ENCODE measurements around the gene HERC4. TPM values are rescaled to one million over a fixed set of nuclear protein-coding genes. Genes with fewer than 3 reads are reported as not detected.
"Not testable (repeated sequence)": the region's sequence is repeated elsewhere in the genome, so short reads cannot be mapped to it uniquely, and the experiment has no call there.

The HERC4 gene
- total RNA-seq, 2 donors from 2014 or later, result 53.8 to 60.1 TPM

- H3K36me3 ChIP-seq (ENCODE audit: control insufficient read depth, insufficient read depth, low read length), result peaks cover 70% of the 10 kb centered on the region
- H3K4me1 Mint-ChIP-seq, result peaks cover 4% of the 10 kb centered on the region
- H3K9me3 ChIP-seq (ENCODE audit: control insufficient read depth, low read length), result peaks cover 24% of the 10 kb centered on the region
- WGBS, 2 experiments (ENCODE audit: insufficient coverage in 1 of 2, insufficient read length in 1 of 2), result 71 to 88% methylated on average over 1 of the region's 1 CpG
- H3K27ac Mint-ChIP-seq, result no peak overlapping the region
- no peak overlapping the region for H3K27ac ChIP-seq (ENCODE audit: low read depth, low read length)
- H3K27me3 ChIP-seq (ENCODE audit: control insufficient read depth, insufficient read depth, low read length, poor library complexity, severe bottlenecking), result no peaks in the 10 kb centered on the region
- no peak for TF ChIP-seq CTCF (conservative IDR thresholded peaks at IDR 0.05)
- H3K27me3 Mint-ChIP-seq (ENCODE audit: insufficient read depth), result no peaks in the 10 kb centered on the region
- H3K36me3 Mint-ChIP-seq (ENCODE audit: low read depth), result peaks cover 67% of the 10 kb centered on the region
- H3K9me3 Mint-ChIP-seq, result peaks cover 16% of the 10 kb centered on the region
- H3K4me3 ChIP-seq (ENCODE audit: low read length), result no peak overlapping the region
- no peaks in the 10 kb centered on the region for H3K4me1 ChIP-seq (ENCODE audit: control insufficient read depth, insufficient read depth, low read length)
- H3K9ac ChIP-seq (ENCODE audit: extremely low read depth, low read length, poor library complexity, severe bottlenecking), result no peak overlapping the region
- H3K4me3 Mint-ChIP-seq, result no peak overlapping the region
- no peak for DNase-seq
Measured at GRCh38 chr10:67975871-67976270, 99.2 kb downstream of the HERC4 start.

- no peaks in the 10 kb centered on the region for H3K27me3 Mint-ChIP-seq (ENCODE audit: insufficient read depth)
- Histone ChIP-seq H3K9ac (ENCODE audit: extremely low read depth, low read length, poor library complexity, severe bottlenecking) (no peak overlapping the region), H3K27ac (ENCODE audit: low read depth, low read length) (no peak overlapping the region), H3K4me3 (ENCODE audit: low read length) (peak overlapping the region; percentile 14), H3K36me3 (ENCODE audit: control insufficient read depth, insufficient read depth, low read length) (peaks cover 58% of the 10 kb centered on the region), H3K27me3 (ENCODE audit: control insufficient read depth, insufficient read depth, low read length, poor library complexity, severe bottlenecking) (no peaks in the 10 kb centered on the region), H3K4me1 (ENCODE audit: control insufficient read depth, insufficient read depth, low read length) (no peaks in the 10 kb centered on the region), H3K9me3 (ENCODE audit: control insufficient read depth, low read length) (peaks cover 24% of the 10 kb centered on the region)
- no peak for DNase-seq
- no CpG with 5 or more reads among the region's 1 CpG for WGBS, 2 experiments (ENCODE audit: insufficient coverage in 1 of 2, insufficient read length in 1 of 2)
- peaks cover 69% of the 10 kb centered on the region for H3K36me3 Mint-ChIP-seq (ENCODE audit: low read depth)
- no peak overlapping the region for H3K4me3 Mint-ChIP-seq
- H3K27ac Mint-ChIP-seq, result no peak overlapping the region
- peaks cover 24% of the 10 kb centered on the region for H3K9me3 Mint-ChIP-seq
- no peaks in the 10 kb centered on the region for H3K4me1 Mint-ChIP-seq
- no peak for TF ChIP-seq CTCF (conservative IDR thresholded peaks at IDR 0.05)
Measured at GRCh38 chr10:67971311-67971710, 103.8 kb downstream of the HERC4 start.

- H3K36me3 Mint-ChIP-seq (ENCODE audit: low read depth), result peaks cover 72% of the 10 kb centered on the region
- DNase-seq, result no peak
Measured at GRCh38 chr10:67969875-67970274, 105.2 kb downstream of the HERC4 start.

GRCh38 chr10:67966035-67966434 lies 109.0 kb downstream of the HERC4 start:
- not testable (repeated sequence) for H3K27me3 Mint-ChIP-seq (ENCODE audit: insufficient read depth); H3K9me3 ChIP-seq (ENCODE audit: control insufficient read depth, low read length); H3K4me1 ChIP-seq (ENCODE audit: control insufficient read depth, insufficient read depth, low read length); H3K4me3 ChIP-seq (ENCODE audit: low read length); H3K4me3 Mint-ChIP-seq; H3K9me3 Mint-ChIP-seq; H3K9ac ChIP-seq (ENCODE audit: extremely low read depth, low read length, poor library complexity, severe bottlenecking); H3K4me1 Mint-ChIP-seq; H3K27ac Mint-ChIP-seq; DNase-seq; H3K27ac ChIP-seq (ENCODE audit: low read depth, low read length); H3K27me3 ChIP-seq (ENCODE audit: control insufficient read depth, insufficient read depth, low read length, poor library complexity, severe bottlenecking)
- peaks cover 54% of the 10 kb centered on the region for H3K36me3 Mint-ChIP-seq (ENCODE audit: low read depth)
- WGBS, 2 experiments (ENCODE audit: insufficient coverage in 1 of 2, insufficient read length in 1 of 2), result 85 to 93% methylated on average over 2 to 4 of the region's 4 CpGs
- peaks cover 36% of the 10 kb centered on the region for H3K36me3 ChIP-seq (ENCODE audit: control insufficient read depth, insufficient read depth, low read length)

More at GRCh38 chr10:67969875-67970274, 105.2 kb downstream of the HERC4 start:
- Mint-ChIP-seq H3K9me3 (peaks cover 24% of the 10 kb centered on the region), H3K27ac (peak overlapping the region; percentile 77), H3K4me3 (no peak overlapping the region), H3K27me3 (ENCODE audit: insufficient read depth) (no peaks in the 10 kb centered on the region), H3K4me1 (no peaks in the 10 kb centered on the region)
- Histone ChIP-seq H3K4me1 (ENCODE audit: control insufficient read depth, insufficient read depth, low read length) (no peaks in the 10 kb centered on the region), H3K27ac (ENCODE audit: low read depth, low read length) (no peak overlapping the region), H3K4me3 (ENCODE audit: low read length) (no peak overlapping the region), H3K27me3 (ENCODE audit: control insufficient read depth, insufficient read depth, low read length, poor library complexity, severe bottlenecking) (no peaks in the 10 kb centered on the region), H3K36me3 (ENCODE audit: control insufficient read depth, insufficient read depth, low read length) (peaks cover 65% of the 10 kb centered on the region), H3K9me3 (ENCODE audit: control insufficient read depth, low read length) (peaks cover 24% of the 10 kb centered on the region), H3K9ac (ENCODE audit: extremely low read depth, low read length, poor library complexity, severe bottlenecking) (no peak overlapping the region)
- no peak for TF ChIP-seq CTCF (conservative IDR thresholded peaks at IDR 0.05)
